ENCODE results near the gene RLN2. TPM values are rescaled to one million over a fixed set of nuclear protein-coding genes. Genes with fewer than 3 reads are reported as not detected.
"Not testable (repeated sequence)": the region's sequence is repeated elsewhere in the genome, so short reads cannot be mapped to it uniquely, and the experiment has no call there.

Gene RLN2, protein sequence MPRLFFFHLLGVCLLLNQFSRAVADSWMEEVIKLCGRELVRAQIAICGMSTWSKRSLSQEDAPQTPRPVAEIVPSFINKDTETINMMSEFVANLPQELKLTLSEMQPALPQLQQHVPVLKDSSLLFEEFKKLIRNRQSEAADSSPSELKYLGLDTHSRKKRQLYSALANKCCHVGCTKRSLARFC
- polyA plus RNA-seq (2013, experiment 1 of 2): 1.3 TPM
- polyA plus RNA-seq (2013, experiment 2 of 2): 1.1 TPM

DNA sequence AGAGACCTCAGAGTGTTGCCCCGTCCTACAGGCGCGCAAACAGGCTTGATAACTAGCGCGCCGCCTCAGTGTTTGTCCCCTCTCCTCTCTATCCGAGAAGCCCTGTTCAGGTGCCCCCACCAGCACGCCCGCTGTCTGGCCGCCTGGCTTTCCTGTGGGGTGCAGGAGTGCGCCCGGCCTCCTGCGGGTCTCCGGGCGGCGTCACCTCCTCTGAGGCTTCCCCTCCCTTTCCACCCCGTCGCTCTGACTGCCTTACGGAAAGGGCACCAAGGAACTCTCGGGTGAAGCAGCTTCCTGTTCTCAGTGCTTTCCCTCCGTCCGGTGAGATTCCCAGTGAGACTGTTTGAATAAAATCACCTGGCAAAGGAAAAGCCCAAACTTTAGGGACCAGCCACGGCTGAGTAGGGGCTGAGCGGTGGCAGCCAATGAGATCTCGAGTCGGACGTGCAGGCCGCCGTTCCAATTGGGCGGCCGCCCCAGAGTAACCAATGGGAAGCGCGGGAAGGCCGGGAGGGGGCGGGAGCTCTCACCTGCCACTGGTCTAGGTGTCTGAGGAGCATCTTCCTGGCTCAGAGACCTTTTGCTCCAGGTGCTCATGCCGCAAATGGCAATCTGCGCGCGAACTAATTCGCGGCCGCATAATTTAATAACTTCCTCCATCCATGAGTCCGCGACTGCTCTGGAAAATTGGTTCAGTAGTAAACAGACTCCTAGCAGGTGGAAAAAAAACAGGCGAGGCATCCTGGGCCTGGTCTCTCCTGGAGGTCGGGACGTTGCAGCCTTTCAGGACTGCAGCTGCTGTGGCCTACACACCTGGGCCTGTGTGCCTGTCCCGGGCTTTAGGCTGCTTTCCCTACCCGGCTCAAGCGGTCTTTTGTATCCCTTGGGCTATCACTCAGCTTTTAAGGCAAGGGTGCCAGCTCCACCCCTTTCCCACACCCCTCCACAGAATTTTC lies at the start of gene RLN2:
RLN2 (minus strand) TSS at position 877 of the 956 bp plus-strand sequence; CDS start at position 741, 136 bp downstream.
- H3K4me3 ChIP-seq (ENCODE audit: extremely low read depth, insufficient read depth, low read length, poor library complexity, severe bottlenecking); H3K4me1 ChIP-seq (ENCODE audit: control insufficient read depth, insufficient read depth, low read length, poor library complexity, severe bottlenecking); H3K36me3 ChIP-seq (ENCODE audit: control insufficient read depth, insufficient read depth, low read length); H3K9me3 ChIP-seq (ENCODE audit: control insufficient read depth, low read length); H3K27ac ChIP-seq (ENCODE audit: low read depth, low read length, severe bottlenecking): not testable (repeated sequence)
- 79 to 89% methylated on average over 7 to 14 of the region's 50 CpGs for WGBS, 2 experiments (ENCODE audit: insufficient coverage in 2 of 2)

DNA sequence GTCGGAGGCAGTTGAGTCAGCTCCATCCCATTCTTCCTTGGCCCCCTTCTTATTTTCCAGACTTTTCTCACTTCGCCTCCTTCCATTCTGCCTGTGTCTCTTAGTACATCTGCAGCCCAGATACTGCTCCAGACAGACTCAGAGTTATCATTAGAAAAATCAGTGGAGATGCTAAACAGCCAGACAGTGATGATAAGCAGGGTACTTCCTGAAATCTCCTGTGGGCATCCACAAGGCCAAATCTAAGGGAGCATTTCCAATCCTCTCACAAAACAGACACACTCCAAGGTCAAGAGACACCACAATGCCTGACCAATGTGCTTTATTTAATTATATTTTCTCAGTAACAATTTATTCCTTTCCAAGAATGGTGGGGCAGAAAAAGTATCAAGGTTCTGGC lies 49.7 kb upstream of the RLN2 start:
- Histone ChIP-seq H3K4me1 (ENCODE audit: control insufficient read depth, insufficient read depth, low read length, poor library complexity, severe bottlenecking) (no peaks in the 10 kb centered on the region), H3K36me3 (ENCODE audit: control insufficient read depth, insufficient read depth, low read length) (no peaks in the 10 kb centered on the region), H3K4me3 (ENCODE audit: extremely low read depth, insufficient read depth, low read length, poor library complexity, severe bottlenecking) (no peak overlapping the region), H3K9me3 (ENCODE audit: control insufficient read depth, low read length) (no peaks in the 10 kb centered on the region), H3K27ac (ENCODE audit: low read depth, low read length, severe bottlenecking) (no peak overlapping the region)
- WGBS, 2 experiments (ENCODE audit: insufficient coverage in 2 of 2): 100% methylated on average over 1 to 2 of the region's 2 CpGs

DNA sequence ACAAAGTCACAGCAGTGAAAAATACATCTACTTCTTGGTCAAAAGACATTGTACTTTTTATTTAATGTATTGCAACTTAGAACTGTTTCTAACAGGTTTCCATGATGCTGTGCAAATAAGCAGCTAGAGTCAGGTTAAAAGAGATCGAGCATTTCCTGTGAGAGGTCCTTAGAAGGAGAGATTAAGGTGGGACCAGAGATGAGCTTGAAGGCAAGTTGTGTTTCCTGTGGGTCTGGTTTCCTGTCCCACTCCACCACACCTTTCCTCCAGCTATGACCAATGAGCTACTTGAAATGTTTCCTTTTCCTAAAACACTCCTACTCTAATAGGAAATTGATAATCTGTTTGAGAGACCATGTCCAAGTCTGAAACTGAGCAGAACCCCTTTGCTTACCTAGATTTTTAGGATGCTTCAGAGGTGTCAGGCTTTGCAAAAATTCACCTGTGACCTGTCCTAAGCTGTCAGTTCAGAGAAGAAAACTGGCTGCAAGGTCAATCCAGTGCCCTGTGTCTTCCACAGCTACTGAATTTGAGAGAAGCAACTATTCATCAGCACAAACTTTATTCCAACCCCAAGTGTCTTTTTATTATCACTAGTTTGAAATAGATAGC lies 48.2 kb upstream of the RLN2 start:
- no peak overlapping the region for H3K27ac ChIP-seq (ENCODE audit: low read depth, low read length, severe bottlenecking)
- no peaks in the 10 kb centered on the region for H3K4me1 ChIP-seq (ENCODE audit: control insufficient read depth, insufficient read depth, low read length, poor library complexity, severe bottlenecking)
- H3K9me3 ChIP-seq (ENCODE audit: control insufficient read depth, low read length): no peaks in the 10 kb centered on the region
- no peak overlapping the region for H3K4me3 ChIP-seq (ENCODE audit: extremely low read depth, insufficient read depth, low read length, poor library complexity, severe bottlenecking)
- no peaks in the 10 kb centered on the region for H3K36me3 ChIP-seq (ENCODE audit: control insufficient read depth, insufficient read depth, low read length)
- WGBS, 2 experiments (ENCODE audit: insufficient coverage in 2 of 2): no CpG with 5 or more reads among the region's 1 CpG

DNA sequence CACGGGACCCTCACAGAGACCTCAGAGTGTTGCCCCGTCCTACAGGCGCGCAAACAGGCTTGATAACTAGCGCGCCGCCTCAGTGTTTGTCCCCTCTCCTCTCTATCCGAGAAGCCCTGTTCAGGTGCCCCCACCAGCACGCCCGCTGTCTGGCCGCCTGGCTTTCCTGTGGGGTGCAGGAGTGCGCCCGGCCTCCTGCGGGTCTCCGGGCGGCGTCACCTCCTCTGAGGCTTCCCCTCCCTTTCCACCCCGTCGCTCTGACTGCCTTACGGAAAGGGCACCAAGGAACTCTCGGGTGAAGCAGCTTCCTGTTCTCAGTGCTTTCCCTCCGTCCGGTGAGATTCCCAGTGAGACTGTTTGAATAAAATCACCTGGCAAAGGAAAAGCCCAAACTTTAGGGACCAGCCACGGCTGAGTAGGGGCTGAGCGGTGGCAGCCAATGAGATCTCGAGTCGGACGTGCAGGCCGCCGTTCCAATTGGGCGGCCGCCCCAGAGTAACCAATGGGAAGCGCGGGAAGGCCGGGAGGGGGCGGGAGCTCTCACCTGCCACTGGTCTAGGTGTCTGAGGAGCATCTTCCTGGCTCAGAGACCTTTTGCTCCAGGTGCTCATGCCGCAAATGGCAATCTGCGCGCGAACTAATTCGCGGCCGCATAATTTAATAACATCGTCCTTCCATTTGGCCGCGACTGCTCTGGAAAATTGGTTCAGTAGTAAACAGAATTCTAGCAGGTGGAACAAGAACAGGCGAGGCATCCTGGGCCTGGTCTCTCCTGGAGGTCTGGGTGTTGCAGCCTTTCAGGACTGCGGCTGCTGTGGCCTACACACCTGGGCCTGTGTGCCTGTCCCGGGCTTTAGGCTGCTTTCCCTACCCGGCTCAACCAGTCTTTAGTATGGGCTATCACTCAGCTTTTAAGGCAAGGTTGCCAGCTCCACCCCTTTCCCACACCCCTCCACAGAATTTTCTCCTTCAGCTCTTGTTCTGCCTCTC lies 34.8 kb upstream of the RLN2 start, which contains the start of gene RLN1:
RLN1 (minus strand) TSS at position 885 of the 990 bp plus-strand sequence; CDS start at position 755, 130 bp downstream.
- H3K27ac ChIP-seq (ENCODE audit: low read depth, low read length, severe bottlenecking); H3K36me3 ChIP-seq (ENCODE audit: control insufficient read depth, insufficient read depth, low read length); H3K4me1 ChIP-seq (ENCODE audit: control insufficient read depth, insufficient read depth, low read length, poor library complexity, severe bottlenecking); H3K4me3 ChIP-seq (ENCODE audit: extremely low read depth, insufficient read depth, low read length, poor library complexity, severe bottlenecking); H3K9me3 ChIP-seq (ENCODE audit: control insufficient read depth, low read length): not testable (repeated sequence)
- WGBS, 2 experiments (ENCODE audit: insufficient coverage in 2 of 2): 48 to 68% methylated on average over 8 to 12 of the region's 50 CpGs

DNA sequence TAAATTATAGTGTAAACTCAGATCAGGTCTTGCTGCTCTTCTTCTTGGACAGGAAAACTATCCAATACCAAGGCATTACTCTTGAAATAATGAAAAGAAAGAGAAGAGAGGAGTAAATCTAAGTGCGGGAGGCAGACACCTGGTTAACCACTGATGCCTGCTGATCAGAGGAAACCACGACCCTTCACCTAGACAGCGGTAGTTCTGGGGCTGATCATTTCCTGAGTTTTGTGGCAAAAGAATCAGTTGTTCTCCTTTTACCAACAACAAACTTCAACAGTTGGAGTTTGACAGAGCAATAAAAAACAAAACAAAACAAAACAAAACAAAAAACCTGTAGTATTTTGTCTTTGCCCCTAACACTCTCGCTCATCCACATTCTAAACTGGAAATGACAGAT lies 32.2 kb upstream of the RLN2 start:
- H3K4me3 ChIP-seq (ENCODE audit: extremely low read depth, insufficient read depth, low read length, poor library complexity, severe bottlenecking): no peak overlapping the region
- H3K27ac ChIP-seq (ENCODE audit: low read depth, low read length, severe bottlenecking): no peak overlapping the region
- H3K9me3 ChIP-seq (ENCODE audit: control insufficient read depth, low read length): no peaks in the 10 kb centered on the region
- no peaks in the 10 kb centered on the region for H3K4me1 ChIP-seq (ENCODE audit: control insufficient read depth, insufficient read depth, low read length, poor library complexity, severe bottlenecking)
- WGBS, 2 experiments (ENCODE audit: insufficient coverage in 2 of 2): 60 to 100% methylated on average over 2 of the region's 4 CpGs
- no peaks in the 10 kb centered on the region for H3K36me3 ChIP-seq (ENCODE audit: control insufficient read depth, insufficient read depth, low read length)

DNA sequence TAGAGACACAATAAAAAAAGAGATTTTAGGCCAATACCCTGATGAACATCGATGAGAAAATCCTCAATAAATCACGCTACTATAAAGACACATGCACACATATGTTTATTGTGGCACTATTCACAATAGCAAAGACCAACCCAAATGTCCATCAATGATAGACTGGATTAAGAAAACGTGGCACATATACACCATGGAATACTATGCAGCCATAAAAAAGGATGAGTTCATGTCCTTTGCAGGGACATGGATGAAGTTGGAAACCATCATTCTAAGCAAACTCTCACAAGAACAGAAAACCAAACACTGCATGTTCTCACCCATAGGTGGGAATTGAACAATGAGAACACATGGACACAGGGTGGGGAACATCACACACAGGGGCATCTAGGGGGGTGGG lies 26.8 kb upstream of the RLN2 start:
- H3K9me3 ChIP-seq (ENCODE audit: control insufficient read depth, low read length); H3K27ac ChIP-seq (ENCODE audit: low read depth, low read length, severe bottlenecking); H3K4me1 ChIP-seq (ENCODE audit: control insufficient read depth, insufficient read depth, low read length, poor library complexity, severe bottlenecking); H3K36me3 ChIP-seq (ENCODE audit: control insufficient read depth, insufficient read depth, low read length); H3K4me3 ChIP-seq (ENCODE audit: extremely low read depth, insufficient read depth, low read length, poor library complexity, severe bottlenecking): not testable (repeated sequence)
- 60 to 83% methylated on average over 1 to 2 of the region's 3 CpGs for WGBS, 2 experiments (ENCODE audit: insufficient coverage in 2 of 2)

DNA sequence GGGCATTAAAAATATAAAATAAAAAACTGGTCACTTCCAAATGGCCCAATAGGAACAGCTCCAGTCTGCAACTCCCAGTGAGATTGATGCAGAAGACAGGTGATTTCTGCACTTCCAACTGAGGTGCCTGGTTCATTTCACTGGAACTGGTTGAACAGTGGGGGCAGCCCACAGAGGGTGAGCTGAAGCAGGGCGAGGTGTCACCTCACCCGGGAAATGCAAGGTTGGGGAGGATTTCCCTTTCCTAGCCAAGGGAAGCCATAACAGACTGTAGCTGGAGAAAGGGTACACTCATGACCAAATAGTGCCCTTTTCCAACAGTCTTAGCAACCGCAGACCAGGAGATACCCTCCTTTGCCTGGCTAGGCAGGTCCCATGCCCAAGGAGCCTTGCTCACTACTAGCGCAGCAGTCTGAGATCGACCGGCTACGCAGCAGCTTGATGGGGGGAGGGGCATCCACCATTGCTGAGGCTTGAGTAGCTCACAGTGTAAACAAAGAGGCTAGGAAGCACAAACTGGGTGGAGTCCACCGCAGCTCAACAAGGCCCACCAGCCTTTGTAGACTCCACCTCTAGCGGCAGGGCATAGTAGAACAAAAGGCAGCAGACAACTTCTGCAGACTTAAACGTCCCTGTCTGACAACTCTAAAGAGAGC lies 22.5 kb upstream of the RLN2 start:
- Histone ChIP-seq H3K9me3 (ENCODE audit: control insufficient read depth, low read length) (no peaks in the 10 kb centered on the region), H3K36me3 (ENCODE audit: control insufficient read depth, insufficient read depth, low read length) (no peaks in the 10 kb centered on the region), H3K4me1 (ENCODE audit: control insufficient read depth, insufficient read depth, low read length, poor library complexity, severe bottlenecking) (no peaks in the 10 kb centered on the region), H3K4me3 (ENCODE audit: extremely low read depth, insufficient read depth, low read length, poor library complexity, severe bottlenecking) (no peak overlapping the region), H3K27ac (ENCODE audit: low read depth, low read length, severe bottlenecking) (no peak overlapping the region)
- WGBS, 2 experiments (ENCODE audit: insufficient coverage in 2 of 2): 46% methylated on average over 7 to 9 of the region's 10 CpGs

DNA sequence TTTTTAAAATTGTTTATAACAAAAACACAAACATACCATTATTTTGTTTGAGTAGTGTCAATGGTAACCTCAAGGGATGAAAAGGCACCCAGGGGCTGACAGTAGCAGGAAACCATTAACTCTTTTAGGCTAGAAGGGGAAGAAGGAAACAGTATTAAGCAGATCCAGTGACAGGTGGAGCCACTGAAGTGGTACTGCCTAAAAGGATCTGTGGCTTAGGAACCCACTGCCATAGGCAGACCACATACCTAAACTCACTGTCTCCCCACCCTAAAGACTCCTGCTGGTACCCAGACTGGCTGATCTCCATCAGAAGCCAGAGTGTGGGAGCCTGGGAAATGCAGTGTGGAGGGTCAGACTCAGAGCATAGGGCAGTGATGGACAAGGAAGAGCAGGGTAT lies 21.7 kb upstream of the RLN2 start:
- Histone ChIP-seq H3K4me1 (ENCODE audit: control insufficient read depth, insufficient read depth, low read length, poor library complexity, severe bottlenecking) (no peaks in the 10 kb centered on the region), H3K4me3 (ENCODE audit: extremely low read depth, insufficient read depth, low read length, poor library complexity, severe bottlenecking) (no peak overlapping the region), H3K36me3 (ENCODE audit: control insufficient read depth, insufficient read depth, low read length) (no peaks in the 10 kb centered on the region), H3K27ac (ENCODE audit: low read depth, low read length, severe bottlenecking) (no peak overlapping the region), H3K9me3 (ENCODE audit: control insufficient read depth, low read length) (no peaks in the 10 kb centered on the region)

DNA sequence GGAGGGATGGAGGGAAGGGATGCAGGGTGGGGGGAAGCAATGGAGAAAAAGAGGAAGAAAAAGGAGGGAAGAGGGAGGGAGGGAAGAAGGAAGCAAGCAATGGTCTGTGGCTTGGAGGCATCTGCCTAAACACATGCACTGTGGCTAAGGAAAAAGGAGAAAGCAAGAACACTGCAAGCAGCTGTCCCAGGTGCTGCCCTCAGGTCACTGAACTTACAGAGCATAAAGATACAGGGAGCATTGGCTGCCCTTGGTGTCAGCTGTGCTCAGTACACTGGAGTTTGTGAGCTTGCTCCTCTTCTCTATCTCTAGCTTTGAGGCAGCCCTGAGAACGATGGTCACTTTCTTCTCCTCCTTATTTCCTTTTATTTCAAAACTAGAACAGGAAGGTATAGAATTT lies 17.1 kb upstream of the RLN2 start:
- H3K9me3 ChIP-seq (ENCODE audit: control insufficient read depth, low read length); H3K27ac ChIP-seq (ENCODE audit: low read depth, low read length, severe bottlenecking); H3K36me3 ChIP-seq (ENCODE audit: control insufficient read depth, insufficient read depth, low read length); H3K4me3 ChIP-seq (ENCODE audit: extremely low read depth, insufficient read depth, low read length, poor library complexity, severe bottlenecking); H3K4me1 ChIP-seq (ENCODE audit: control insufficient read depth, insufficient read depth, low read length, poor library complexity, severe bottlenecking): not testable (repeated sequence)
- no CpG with 5 or more reads among the region's 1 CpG for WGBS, 2 experiments (ENCODE audit: insufficient coverage in 2 of 2)

DNA sequence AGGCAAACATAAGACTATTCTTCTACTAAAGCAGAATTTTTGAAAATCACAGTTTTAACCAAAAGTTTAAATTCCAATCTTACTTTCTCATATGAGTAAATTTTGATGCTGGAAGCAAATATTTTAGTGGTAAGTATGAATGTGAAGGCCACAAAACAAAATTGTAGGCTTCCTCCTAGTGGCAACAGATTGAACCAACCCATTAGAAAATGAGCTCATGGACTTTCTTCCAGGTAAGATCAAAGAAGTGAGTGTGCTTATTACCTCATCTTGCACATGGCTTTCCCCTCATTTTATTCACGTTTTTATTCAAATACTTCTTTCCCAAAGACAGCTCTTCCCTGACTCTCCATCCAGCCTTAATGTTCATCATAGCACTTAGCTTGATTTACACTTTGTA lies 16.5 kb upstream of the RLN2 start:
- H3K36me3 ChIP-seq (ENCODE audit: control insufficient read depth, insufficient read depth, low read length): no peaks in the 10 kb centered on the region
- H3K9me3 ChIP-seq (ENCODE audit: control insufficient read depth, low read length): peaks cover 4% of the 10 kb centered on the region
- H3K4me3 ChIP-seq (ENCODE audit: extremely low read depth, insufficient read depth, low read length, poor library complexity, severe bottlenecking): no peak overlapping the region
- WGBS, 2 experiments (ENCODE audit: insufficient coverage in 2 of 2): 50 to 71% methylated on average over 1 of the region's 1 CpG
- H3K4me1 ChIP-seq (ENCODE audit: control insufficient read depth, insufficient read depth, low read length, poor library complexity, severe bottlenecking): no peaks in the 10 kb centered on the region
- no peak overlapping the region for H3K27ac ChIP-seq (ENCODE audit: low read depth, low read length, severe bottlenecking)
